Aorta (tissue), 5 donors: ENCODE measurements around the gene CASTOR2. TPM values are rescaled to one million over a fixed set of nuclear protein-coding genes. Genes with fewer than 3 reads are reported as not detected.
A peak's percentile ranks its signal among the peaks of the same experiment; 100 is the strongest.
"Not testable (repeated sequence)": the region's sequence is repeated elsewhere in the genome, so short reads cannot be mapped to it uniquely, and the experiment has no call there.

Source experiments
- ATAC-seq: fragments of 200-7000 bp; cut with Tn5 transposase; one replicate; pipeline ENCODE4 v1.9.1; 2022; ENCODE audit warnings: moderate library complexity; ENCODE audit not compliant: low FRiP score
- DNase-seq, 2 donors: peaks; one replicate each; pipeline ENCODE4 v3.0.0-alpha.2; 2020
- H3K27ac ChIP-seq, 2 donors: one replicate each; pipeline ENCODE4 v1.5.1; 2013; ENCODE audit warnings: low read length in 2 of 2, mild to moderate bottlenecking in 2 of 2, moderate library complexity in 2 of 2, control low read depth in 1 of 2, inconsistent platforms in 1 of 2, low read depth in 1 of 2
- H3K27me3 ChIP-seq, 2 donors: one replicate each; pipeline ENCODE4 v1.6.1; 2013; ENCODE audit warnings: control low read depth in 1 of 2, low read length in 1 of 2, mild to moderate bottlenecking in 1 of 2, moderate library complexity in 1 of 2; ENCODE audit not compliant: insufficient read depth in 2 of 2, control insufficient read depth in 1 of 2
- H3K36me3 ChIP-seq, 2 donors: one replicate each; pipeline ENCODE4 v1.6.1; 2013; ENCODE audit warnings: control low read depth in 1 of 2, low read length in 1 of 2, mild to moderate bottlenecking in 1 of 2; ENCODE audit not compliant: insufficient read depth in 2 of 2, control insufficient read depth in 1 of 2
- H3K4me1 ChIP-seq, 2 donors: one replicate each; pipeline ENCODE4 v1.6.1; 2013; ENCODE audit warnings: low read length in 2 of 2, control low read depth in 1 of 2, mild to moderate bottlenecking in 1 of 2, moderate library complexity in 1 of 2; ENCODE audit not compliant: insufficient read depth in 2 of 2, control insufficient read depth in 1 of 2
- H3K4me3 ChIP-seq, 2 donors: one replicate each; pipeline ENCODE4 v1.5.1; 2013; ENCODE audit warnings: low read length in 2 of 2, control low read depth in 1 of 2, mild to moderate bottlenecking in 1 of 2
- H3K9me3 ChIP-seq: one replicate; pipeline ENCODE4 v1.6.1; 2013; ENCODE audit warnings: mild to moderate bottlenecking, low read length; ENCODE audit not compliant: control insufficient read depth
- WGBS, 2 donors: extraction: QIAGEN DNeasy Blood & Tissue Kit; methylation state at CpG; one replicate each; pipeline ENCODE4 v1.1.7; 2013; 5-methylcytosine and 5-hydroxymethylcytosine counted together
- intact Hi-C, 2 donors: fragments of 100-400 bp; cut with DNase I; formaldehyde crosslinking; loops; one replicate each; pipeline versions ENCODE4 v1.14.2 to v1.15.0; 2022
- long read RNA-seq, 2 donors: library from polyadenylated mRNA; unstranded; transcript quantifications; one replicate each; pipeline ENCODE4 v2.0.0, GENCODE V29; 2020 to 2021
- polyA plus RNA-seq, 2 donors: library from polyadenylated mRNA; stranded (reverse); fragments of 200-250 nt; gene quantifications; one replicate each; pipeline ENCODE4 v1.2.3, GENCODE V29; 2013
- total RNA-seq, 2 donors: library from RNA; stranded (reverse); fragmentation: NEBNext Ultra II Directional; extraction: Animal tissue kit (Norgen Biotek cat#: 25700); gene quantifications; one replicate each; pipeline ENCODE4 v1.2.1, GENCODE V29; 2021
- donor health status: healthy with polysubstance abuse.
- donor health status: Bipolar disorder and iron deficiency.
- donor health status: DM: no; HTN: no; CAD: no.
- donor health status: DM: no; HTN: no; CAD: no.
- donor health status: DM: yes; HTN: yes; CAD: no.

CASTOR2 gene
- total RNA-seq (10 to 100 TPM; 18.7 to 27.1 TPM), polyA plus RNA-seq (1 to 10 TPM; 1.2 to 6.0 TPM)
- long read RNA-seq, donor 1, partial matches to known transcripts: 1 of 3 reads
- long read RNA-seq, donor 1, other reads (novel, unspliced or antisense): 2 of 3 reads
- long read RNA-seq, donor 2, partial matches to known transcripts: 0 of 2 reads
- long read RNA-seq, donor 2, other reads (novel, unspliced or antisense): 1 of 2 reads

DNA sequence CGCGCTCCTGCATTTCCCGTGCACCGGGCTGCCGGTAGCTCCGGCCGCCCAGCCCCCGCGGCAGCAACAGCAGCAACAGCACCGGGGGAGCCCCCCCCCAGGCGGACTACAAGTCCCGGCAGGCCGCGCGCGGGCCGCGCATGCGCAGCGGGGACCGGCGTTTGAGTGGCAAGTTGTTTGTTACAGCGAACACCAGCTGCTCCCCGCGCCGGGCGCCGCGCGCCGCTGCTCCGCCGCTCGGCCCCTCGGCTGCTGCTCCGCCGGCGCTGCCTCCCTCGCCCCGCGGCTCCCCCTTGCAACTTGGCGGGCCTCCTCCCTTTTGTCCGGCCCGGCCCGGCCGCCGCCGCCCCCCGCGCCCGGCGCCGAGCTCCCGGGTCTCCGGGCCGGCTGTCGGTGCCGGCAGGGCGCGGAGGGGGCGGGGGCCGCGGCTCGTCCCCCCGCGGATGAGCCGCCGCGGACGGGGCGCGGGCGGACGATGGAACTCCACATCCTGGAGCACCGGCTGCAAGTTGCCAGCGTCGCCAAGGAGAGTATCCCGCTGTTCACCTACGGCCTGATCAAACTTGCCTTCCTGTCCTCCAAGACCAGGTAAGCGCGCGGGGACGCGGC, at the start of gene CASTOR2:
Gene CASTOR2, plus strand, starts transcription at position 195 of the 609 bp plus-strand sequence. Its CDS starts 281 bp downstream, at position 476.
- intact Hi-C loops, H3K4me3 ChIP-seq, H3K27me3 ChIP-seq, H3K36me3 ChIP-seq, H3K9me3 ChIP-seq, H3K27ac ChIP-seq, H3K4me1 ChIP-seq: not testable (repeated sequence)
- peak; percentile 95 for ATAC-seq
- peak; percentile 76 to 88 for DNase-seq
- WGBS, 2 donors: 0 to 1% methylated on average over 11 to 22 of the region's 84 CpGs

DNA sequence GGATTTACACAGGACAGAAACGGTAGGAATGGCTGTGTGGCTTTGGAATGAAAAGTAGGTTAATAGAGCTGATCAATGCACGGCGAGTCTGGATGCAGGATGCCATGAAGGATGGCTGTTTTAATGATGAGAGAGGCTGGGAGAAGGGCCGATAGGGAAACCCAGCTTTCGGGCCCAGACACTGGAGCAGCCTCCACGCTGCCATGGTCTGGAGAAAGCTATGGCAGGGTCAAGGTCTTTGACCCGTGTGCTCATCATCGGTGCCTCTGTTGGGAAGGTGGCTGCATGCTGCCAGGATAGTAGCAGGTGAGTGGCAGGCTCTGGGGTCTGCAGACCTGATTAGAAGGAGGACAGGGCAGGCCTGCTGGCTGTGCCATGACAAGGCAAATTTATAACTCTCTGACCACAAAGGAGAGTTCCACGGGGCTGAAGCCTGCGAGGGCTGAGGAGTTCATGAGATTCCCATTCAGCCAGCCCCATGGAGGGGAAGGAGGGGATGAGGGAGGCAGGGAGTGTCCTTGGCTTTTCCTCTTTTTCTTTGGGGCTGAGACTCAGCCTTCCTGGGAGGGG, 42.1 kb upstream of the CASTOR2 start:
- 74 to 91% methylated on average over 5 to 9 of the region's 10 CpGs for WGBS, 2 donors
- intact Hi-C loops, H3K4me1 ChIP-seq, H3K36me3 ChIP-seq, H3K4me3 ChIP-seq, H3K27me3 ChIP-seq, H3K9me3 ChIP-seq, DNase-seq, H3K27ac ChIP-seq, ATAC-seq: not testable (repeated sequence)

DNA sequence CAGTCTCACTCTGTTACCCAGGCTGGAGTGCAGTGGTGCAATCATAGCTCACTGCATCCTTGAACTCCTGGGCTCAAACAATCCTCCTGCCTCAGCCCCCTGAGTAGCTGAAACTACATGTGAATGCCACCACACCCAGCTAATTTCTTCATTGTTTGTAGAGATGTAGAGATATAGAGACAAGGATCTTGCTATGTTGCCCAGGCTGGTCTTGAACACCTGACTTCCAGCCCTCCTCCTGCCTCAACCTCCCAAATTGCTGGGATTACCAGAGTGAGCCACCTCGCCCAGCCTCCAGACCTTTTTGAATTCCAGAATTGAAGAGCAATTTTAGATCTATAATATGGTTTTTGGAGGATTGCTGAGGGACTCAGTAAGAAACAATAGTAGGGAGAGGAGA, 40.9 kb upstream of the CASTOR2 start:
- H3K36me3 ChIP-seq, H3K4me1 ChIP-seq, H3K27ac ChIP-seq, ATAC-seq, DNase-seq, H3K27me3 ChIP-seq, H3K9me3 ChIP-seq, H3K4me3 ChIP-seq, intact Hi-C loops: not testable (repeated sequence)
- WGBS, 2 donors: 97 to 99% methylated on average over 1 of the region's 1 CpG

DNA sequence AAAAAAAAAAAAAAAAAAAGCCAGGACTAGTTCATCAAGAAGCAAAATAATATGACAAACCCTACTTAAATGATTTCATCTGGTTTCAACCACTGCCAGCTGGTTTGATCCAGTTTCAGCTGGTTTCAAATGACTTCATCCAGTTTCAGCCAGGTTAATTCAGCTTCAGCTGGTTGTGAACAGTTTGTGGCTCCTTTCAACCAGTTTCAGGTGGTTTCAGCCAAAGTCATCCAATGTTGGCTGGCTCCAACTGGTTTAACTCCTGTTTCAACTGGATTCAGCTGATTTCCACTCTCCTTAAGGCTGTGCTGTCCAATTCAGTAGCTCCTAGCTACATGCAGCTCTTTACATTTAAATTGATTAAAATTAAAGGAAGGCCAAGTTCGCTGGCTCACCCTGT, 37.5 kb upstream of the CASTOR2 start:
- ATAC-seq, DNase-seq, H3K27ac ChIP-seq, H3K27me3 ChIP-seq, H3K4me3 ChIP-seq, H3K4me1 ChIP-seq, H3K9me3 ChIP-seq, H3K36me3 ChIP-seq, intact Hi-C loops: not testable (repeated sequence)
- WGBS, 2 donors: no CpG with 5 or more reads among the region's 1 CpG

DNA sequence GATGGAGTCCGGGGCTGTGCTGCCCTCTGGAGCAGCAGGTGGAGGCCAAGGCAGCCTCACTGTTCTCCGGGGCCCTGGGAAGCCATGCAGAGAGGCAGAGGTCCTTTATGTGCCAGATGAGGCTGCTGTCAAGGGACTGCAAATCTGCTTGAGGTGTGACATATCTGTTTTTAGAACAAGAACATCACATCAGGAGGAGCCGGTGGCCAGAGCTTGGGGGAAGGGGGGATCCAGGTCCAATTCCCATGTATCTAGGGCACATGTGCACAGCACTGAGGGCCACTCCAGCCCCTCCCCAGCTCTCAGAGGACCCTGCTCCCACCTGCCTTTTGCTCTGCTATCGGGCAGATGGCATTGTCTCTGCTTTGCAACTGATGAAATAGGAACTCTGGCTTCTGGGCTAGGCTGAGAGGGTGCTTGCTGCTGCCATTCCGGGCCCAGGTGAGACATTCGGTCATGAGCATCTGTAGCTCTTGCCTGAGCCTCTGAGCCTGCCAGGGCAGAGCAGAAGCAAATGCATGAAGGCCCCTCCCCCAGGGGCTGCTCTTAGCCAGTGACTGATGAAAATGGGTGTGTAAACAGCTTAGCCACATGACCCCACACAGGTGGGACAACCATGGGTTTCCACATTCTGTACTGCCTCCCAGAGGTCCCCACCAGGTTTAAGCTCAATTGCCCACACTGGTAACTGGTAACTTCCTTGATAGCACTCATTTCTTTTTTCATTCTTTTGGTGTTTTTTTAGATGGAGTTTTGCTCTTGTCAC, 32.8 kb upstream of the CASTOR2 start:
- intact Hi-C loops, DNase-seq, H3K4me3 ChIP-seq, H3K9me3 ChIP-seq, ATAC-seq, H3K4me1 ChIP-seq, H3K27ac ChIP-seq, H3K27me3 ChIP-seq, H3K36me3 ChIP-seq: not testable (repeated sequence)
- WGBS, 2 donors: 76% methylated on average over 1 of the region's 6 CpGs; no CpG with 5 or more reads in 1 of the 2 donors

DNA sequence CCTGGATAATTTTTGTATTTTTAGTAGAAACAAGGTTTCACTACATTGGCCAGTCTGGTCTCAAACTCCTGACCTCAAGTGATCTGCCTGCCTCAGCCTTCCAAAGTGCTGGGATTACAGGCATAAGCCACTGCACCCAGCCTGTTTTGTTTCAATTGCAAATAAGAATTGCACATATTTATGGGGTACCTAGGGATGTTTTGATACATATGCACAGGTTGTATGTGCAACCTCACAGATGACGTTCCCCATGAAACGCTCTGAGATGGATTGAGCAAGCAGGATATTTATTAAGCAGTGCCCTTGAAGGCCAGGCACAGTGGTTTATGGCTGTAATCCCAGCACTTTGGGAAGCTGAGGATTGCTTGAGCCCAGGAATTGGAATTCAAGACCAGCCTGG, 25.1 kb upstream of the CASTOR2 start:
- DNase-seq, H3K27me3 ChIP-seq, H3K36me3 ChIP-seq, H3K27ac ChIP-seq, intact Hi-C loops, H3K9me3 ChIP-seq, ATAC-seq, H3K4me1 ChIP-seq, H3K4me3 ChIP-seq: not testable (repeated sequence)
- WGBS, 2 donors: no CpG with 5 or more reads among the region's 2 CpGs

DNA sequence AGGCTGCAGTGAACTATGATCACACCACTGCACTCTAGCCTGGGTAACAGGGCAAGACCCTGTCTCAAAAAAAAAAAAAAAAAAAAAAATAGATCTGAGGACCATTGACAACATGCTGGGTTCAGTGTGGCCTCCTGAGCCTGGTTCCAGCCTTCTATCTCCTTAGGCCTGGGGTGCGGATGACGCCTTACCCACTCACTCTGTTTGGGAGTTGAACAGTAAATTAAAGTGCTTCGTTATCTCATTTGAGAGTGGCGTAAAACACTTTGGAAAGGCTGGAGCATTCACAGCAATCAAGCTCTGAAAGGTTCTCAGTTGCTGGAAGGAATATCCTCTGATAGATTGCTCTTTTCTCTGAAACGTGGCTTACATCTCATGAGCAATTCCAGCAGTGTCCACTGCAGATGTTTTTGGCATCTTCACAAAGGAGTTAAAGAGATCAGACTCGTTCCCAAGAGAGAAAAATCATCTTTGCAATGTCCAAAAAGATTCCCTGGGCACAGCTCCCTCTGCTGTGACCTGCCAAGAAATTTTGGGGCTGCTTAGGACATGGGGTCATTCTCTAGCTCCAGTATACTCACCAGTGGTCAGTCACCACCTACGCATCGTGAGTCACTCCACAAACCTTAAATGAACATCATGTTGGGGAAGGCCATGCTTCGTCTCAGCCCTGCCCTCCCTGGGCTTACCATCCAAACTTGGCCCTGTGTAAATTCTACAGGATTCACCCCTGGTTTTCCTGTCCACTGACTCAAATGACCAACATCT, 23.0 kb upstream of the CASTOR2 start:
- H3K4me1 ChIP-seq, H3K27ac ChIP-seq, H3K9me3 ChIP-seq, H3K36me3 ChIP-seq, H3K27me3 ChIP-seq, intact Hi-C loops, H3K4me3 ChIP-seq: not testable (repeated sequence)
- ATAC-seq (peak; percentile 56), DNase-seq (peak in 1 of 2 donors; percentile 19)
- WGBS, 2 donors: 89 to 90% methylated on average over 3 to 5 of the region's 9 CpGs

DNA sequence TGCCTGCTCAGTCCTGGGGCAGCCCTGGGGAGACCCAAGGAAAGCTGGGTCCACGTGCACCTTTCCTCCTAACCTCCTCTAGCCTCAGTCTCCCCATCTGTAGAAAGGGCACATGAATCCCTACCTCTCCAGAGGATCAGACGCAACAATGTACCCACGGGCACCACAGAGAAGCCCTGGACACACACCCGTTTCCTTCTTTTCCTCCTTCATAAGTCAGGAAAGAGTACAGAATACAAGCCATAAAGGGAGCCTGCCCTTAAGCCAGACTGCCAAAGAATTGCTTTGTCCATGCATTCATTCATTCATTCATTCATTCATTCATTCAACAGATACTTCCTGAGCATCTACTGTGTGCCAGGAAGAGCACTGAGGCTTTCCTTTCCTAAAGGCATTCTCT, 20.6 kb upstream of the CASTOR2 start:
- intact Hi-C loops: not testable (repeated sequence)

More for the DNA sequence above, 20.6 kb upstream of the CASTOR2 start:
- not testable (repeated sequence) for H3K9me3 ChIP-seq, H3K4me1 ChIP-seq, H3K36me3 ChIP-seq, H3K27me3 ChIP-seq, DNase-seq, ATAC-seq, H3K4me3 ChIP-seq, H3K27ac ChIP-seq
- WGBS, 2 donors: 89 to 94% methylated on average over 3 of the region's 4 CpGs
